ENCODE measurements around the gene DLK2. TPM values are rescaled to one million over a fixed set of nuclear protein-coding genes. Genes with fewer than 3 reads are reported as not detected.

The DLK2 gene
- total RNA-seq, 1 experiment from 2014 or later, result 1.6 TPM

GRCh38 chr6:43453831-43454230 is 1.5 kb downstream of the DLK2 start (continued):
- TF ChIP-seq, protein P1, sequence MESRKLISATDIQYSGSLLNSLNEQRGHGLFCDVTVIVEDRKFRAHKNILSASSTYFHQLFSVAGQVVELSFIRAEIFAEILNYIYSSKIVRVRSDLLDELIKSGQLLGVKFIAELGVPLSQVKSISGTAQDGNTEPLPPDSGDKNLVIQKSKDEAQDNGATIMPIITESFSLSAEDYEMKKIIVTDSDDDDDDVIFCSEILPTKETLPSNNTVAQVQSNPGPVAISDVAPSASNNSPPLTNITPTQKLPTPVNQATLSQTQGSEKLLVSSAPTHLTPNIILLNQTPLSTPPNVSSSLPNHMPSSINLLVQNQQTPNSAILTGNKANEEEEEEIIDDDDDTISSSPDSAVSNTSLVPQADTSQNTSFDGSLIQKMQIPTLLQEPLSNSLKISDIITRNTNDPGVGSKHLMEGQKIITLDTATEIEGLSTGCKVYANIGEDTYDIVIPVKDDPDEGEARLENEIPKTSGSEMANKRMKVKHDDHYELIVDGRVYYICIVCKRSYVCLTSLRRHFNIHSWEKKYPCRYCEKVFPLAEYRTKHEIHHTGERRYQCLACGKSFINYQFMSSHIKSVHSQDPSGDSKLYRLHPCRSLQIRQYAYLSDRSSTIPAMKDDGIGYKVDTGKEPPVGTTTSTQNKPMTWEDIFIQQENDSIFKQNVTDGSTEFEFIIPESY (IDR thresholded peaks at IDR 0.05; ENCODE audit: extremely low read depth, insufficient replicate concordance, low read length), result no peak
- TF ChIP-seq SP1 (IDR thresholded peaks at IDR 0.05; ENCODE audit: low read depth) (no peak), REST (IDR thresholded peaks at IDR 0.05; ENCODE audit: low read depth) (no peak)

DNA sequence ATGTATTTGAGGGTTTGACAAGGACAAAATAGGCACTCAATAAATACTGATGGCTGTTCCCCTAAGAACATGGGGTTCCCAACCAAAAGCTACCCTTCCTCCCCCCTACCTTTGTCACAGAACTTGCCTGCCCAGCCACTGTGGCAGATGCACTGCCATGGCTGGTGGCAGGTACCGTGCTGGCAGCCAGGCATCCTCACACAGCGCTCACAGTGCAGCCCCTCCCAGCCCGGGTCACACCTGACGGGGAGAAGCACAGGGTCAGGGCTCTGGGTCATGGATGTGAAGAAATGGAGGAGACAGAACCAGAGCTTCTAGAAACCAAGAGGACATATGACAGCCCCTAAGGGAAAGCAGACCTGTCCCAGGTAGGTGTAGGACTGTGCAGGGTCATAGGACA is 2.5 kb downstream of the DLK2 start:
- DNase-seq (ENCODE audit: low read depth, low spot score), result no peak
- no peak for ATAC-seq
- no peak overlapping the region for H3K27ac ChIP-seq (ENCODE audit: low read depth, low read length)
- H3K4me1 ChIP-seq (ENCODE audit: control insufficient read depth in 1 of 2, insufficient read depth in 2 of 2, low read length in 2 of 2), result peaks cover 5 to 30% of the 10 kb centered on the region in 2 experiments; a peak in 3 of 4 replicates
- no TSS peak for BruUV-seq (replicated peaks)
- RAD21 ChIA-PET (ENCODE audit: low non-redundant PET in 1 of 2, low total read pairs in 2 of 2, uncharacterized antibody in 2 of 2, unreplicated experiment in 2 of 2), result no interaction called here
- H3K9me2 ChIP-seq (ENCODE audit: insufficient read depth), result no peaks in the 10 kb centered on the region
- no peaks in the 10 kb centered on the region for H3K79me2 ChIP-seq (ENCODE audit: insufficient read depth, low read length)
- H3K4me3 ChIP-seq (replicated peaks in 1 of 2; ENCODE audit: low read depth in 1 of 2, low read length in 2 of 2), result no peak overlapping the region
- POLR2A ChIA-PET, result no interaction called here
- intact Hi-C loops (cut with micrococcal nuclease), result no loop called here
- no peaks in the 10 kb centered on the region for H4K20me1 ChIP-seq (ENCODE audit: insufficient read depth)
- peaks cover 0 to 3% of the 10 kb centered on the region in 2 experiments; a peak in 3 of 4 replicates for H3K36me3 ChIP-seq (ENCODE audit: control insufficient read depth in 1 of 2, insufficient read depth in 2 of 2, low read length in 2 of 2)
- H3K9me3 ChIP-seq (ENCODE audit: control insufficient read depth in 1 of 2, insufficient read depth in 1 of 2, low read depth in 1 of 2, low read length in 2 of 2), result no peaks in the 10 kb centered on the region
- CTCF ChIA-PET, result no interaction called here
- TF ChIP-seq CEBPB (IDR thresholded peaks at IDR 0.05; ENCODE audit: low read depth) (no peak), ATF3 (IDR thresholded peaks at IDR 0.05) (no peak)
- H3K9ac ChIP-seq (ENCODE audit: low read length), result no peak overlapping the region
- H2AFZ ChIP-seq (ENCODE audit: low read depth, low read length, poor library complexity, severe bottlenecking), result no peak overlapping the region
- no peak overlapping the region for H3K4me2 ChIP-seq (ENCODE audit: low read length)
- no peaks in the 10 kb centered on the region for H3K27me3 ChIP-seq (ENCODE audit: insufficient read depth, low read length)

Measured in HCT116 (cell line).